Keratinocyte (primary cell): ENCODE results near the gene TXNL4A. TPM values are rescaled to one million over a fixed set of nuclear protein-coding genes. Genes with fewer than 3 reads are reported as not detected.

Source experiments
- DNase-seq: peaks from one replicate; pipeline ENCODE4 v3.0.0-alpha.2; 2011; ENCODE audit warnings: low read depth, missing footprints, low spot score
- FAIRE-seq: peaks from 2 replicates; lab custom pipeline; 2011; peaks lifted over from hg19 to GRCh38; lab: Jason Lieb, UNC
- H2AFZ ChIP-seq: 2 replicates; pipeline ENCODE4 v1.6.0; 2012; ENCODE audit warnings: low read length, control low read depth, inconsistent platforms; ENCODE audit not compliant: control insufficient read depth
- H3K27ac ChIP-seq: 2 replicates; pipeline ENCODE4 v1.5.1; 2011; ENCODE audit warnings: low read length; ENCODE audit not compliant: control insufficient read depth, insufficient read depth
- H3K27me3 ChIP-seq: 3 replicates; pipeline ENCODE4 v1.6.0; 2011; ENCODE audit warnings: low read length; ENCODE audit not compliant: control insufficient read depth, insufficient read depth; ENCODE audit errors: extremely low read depth
- H3K36me3 ChIP-seq, 2 experiments: 2 replicates in 1 of 2; 3 replicates in 1 of 2; pipeline ENCODE4 v1.5.1; 2011; ENCODE audit warnings: low read length in 2 of 2, mild to moderate bottlenecking in 1 of 2; ENCODE audit not compliant: control insufficient read depth in 2 of 2, insufficient read depth in 2 of 2; ENCODE audit errors: extremely low read depth in 1 of 2
- H3K4me1 ChIP-seq: 3 replicates; pipeline ENCODE4 v1.5.1; 2011; ENCODE audit warnings: low read length; ENCODE audit not compliant: control insufficient read depth, insufficient read depth; ENCODE audit errors: extremely low read depth
- H3K4me2 ChIP-seq: 3 replicates; pipeline ENCODE4 v1.6.0; 2011; ENCODE audit warnings: low read depth, low read length; ENCODE audit not compliant: control insufficient read depth, insufficient read depth; ENCODE audit errors: extremely low read depth
- H3K4me3 ChIP-seq, 3 experiments: fragments of 200-600 bp in 1 of 3; sonication (generic) in 1 of 3; 2 replicates in 2 of 3; 3 replicates in 1 of 3; pipeline ENCODE4 v1.5.1; 2011 to 2016; ENCODE audit warnings: low read length in 3 of 3, mild to moderate bottlenecking in 3 of 3, control low read depth in 2 of 3, inconsistent platforms in 1 of 3, low read depth in 1 of 3, mixed read lengths in 1 of 3, mixed run types in 1 of 3, moderate library complexity in 1 of 3; ENCODE audit not compliant: control insufficient read depth in 2 of 3, insufficient read depth in 2 of 3; ENCODE audit errors: extremely low read depth in 1 of 3
- H3K79me2 ChIP-seq: 2 replicates; pipeline ENCODE4 v1.6.0; 2012; ENCODE audit warnings: low read length; ENCODE audit not compliant: control insufficient read depth, insufficient read depth
- H3K9ac ChIP-seq: 3 replicates; pipeline ENCODE4 v1.6.0; 2011; ENCODE audit warnings: low read length; ENCODE audit not compliant: control insufficient read depth, insufficient read depth; ENCODE audit errors: extremely low read depth
- H3K9me1 ChIP-seq: 3 replicates; pipeline ENCODE4 v1.6.0; 2011; ENCODE audit warnings: low read length; ENCODE audit not compliant: control insufficient read depth, insufficient read depth; ENCODE audit errors: extremely low read depth
- H3K9me3 ChIP-seq: 2 replicates; pipeline ENCODE4 v1.5.1; 2012; ENCODE audit warnings: low read depth, low read length; ENCODE audit not compliant: control insufficient read depth
- H4K20me1 ChIP-seq: 3 replicates; pipeline ENCODE4 v1.6.0; 2011; ENCODE audit warnings: low read length; ENCODE audit not compliant: control insufficient read depth, insufficient read depth; ENCODE audit errors: extremely low read depth
- EZH2 ChIP-seq: IDR thresholded peaks from one replicate; pipeline ENCODE4 v1.6.1; 2012; ENCODE audit warnings: inconsistent platforms, mild to moderate bottlenecking, low read length, moderate library complexity
- dilution Hi-C: fragments of 300-500 bp; cut with MboI; formaldehyde crosslinking; loops from one replicate; pipeline ENCODE4 v1.7.0; 2020; ENCODE audit warnings: low sequenced_read_pairs; ENCODE audit not compliant: extremely low pct_ligation_motif_present
- polyA plus RNA-seq, 5 experiments: library from polyadenylated mRNA; depleted of rRNA in 3 of 5; stranded (reverse) in 3 of 5; stranded (forward) in 1 of 5; unstranded in 1 of 5; fragments of >200 nt; gene quantifications; 1 replicate in 1 of 5; 2 replicates in 3 of 5; 3 replicates in 1 of 5; pipeline versions ENCODE4 v1.2.1 to v1.2.3, GENCODE V29; 2011 to 2012; ENCODE audit warnings: missing spikeins in 2 of 5, low read depth in 1 of 5, low replicate concordance in 1 of 5
- TF ChIP-seq, protein P1 (sequence below), 3 experiments: IDR thresholded peaks in 1 of 3; conservative IDR thresholded peaks in 1 of 3; optimal IDR thresholded peaks in 1 of 3; 2 replicates in 2 of 3; 3 replicates in 1 of 3; pipeline versions ENCODE3 to v1.5.1; 2011; ENCODE audit warnings: low read length in 3 of 3, mild to moderate bottlenecking in 3 of 3, moderate library complexity in 2 of 3, control low read depth in 1 of 3, inconsistent platforms in 1 of 3; ENCODE audit not compliant: insufficient read depth in 2 of 3; ENCODE audit errors: extremely low read depth in 1 of 3

The TXNL4A gene
- polyA plus RNA-seq, 1 donor (not counting 4 experiments of a cell fraction or from before 2014, with no cell fraction given) = 142 TPM

DNA sequence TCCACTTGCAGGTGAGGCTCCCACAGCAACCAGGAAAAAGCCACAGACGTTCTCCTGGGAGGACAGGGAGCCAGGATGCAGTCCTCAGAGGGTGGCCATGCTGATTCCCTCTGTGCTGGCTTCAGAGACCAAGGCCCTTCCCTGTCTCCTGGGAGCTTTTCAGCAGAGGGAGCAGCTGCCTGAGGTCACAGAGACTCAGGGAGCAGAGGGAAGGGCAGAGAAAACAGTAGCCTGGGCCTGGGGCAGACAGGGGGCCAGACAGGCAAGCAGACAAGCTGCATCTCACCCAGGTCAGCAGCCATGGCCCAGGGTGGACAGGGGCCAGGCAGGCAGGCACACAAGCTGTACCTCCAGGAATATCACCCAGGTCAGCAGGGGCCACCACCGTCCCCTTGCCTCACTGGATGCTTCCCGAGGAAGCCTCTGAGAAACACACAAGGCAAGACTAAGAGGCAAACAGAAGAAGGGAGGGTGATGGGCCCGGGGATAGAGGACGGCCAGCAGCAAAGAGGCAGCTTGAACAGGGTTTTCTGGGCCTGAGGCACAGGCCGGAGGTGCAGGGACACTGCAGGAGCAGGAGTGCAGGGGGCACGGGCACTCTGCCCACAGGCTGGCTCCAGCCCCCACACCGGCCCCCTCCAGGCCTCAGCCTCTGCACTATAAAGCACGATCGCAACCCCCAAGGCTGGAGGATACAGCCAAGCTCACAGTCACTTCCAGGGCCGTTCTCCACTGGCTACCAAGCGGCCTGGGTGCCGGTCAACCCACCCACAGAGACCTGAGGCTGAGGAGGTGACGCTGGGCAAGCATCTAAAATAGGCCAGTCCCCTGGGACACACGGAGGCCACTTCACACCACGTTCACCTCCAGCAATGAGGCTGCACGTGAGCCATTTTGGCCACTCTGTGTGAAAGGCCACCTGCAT is 43.0 kb downstream of the TXNL4A start:
- Histone ChIP-seq H3K27ac (no peak overlapping the region), H3K9me3 (no peaks in the 10 kb centered on the region), H3K4me1 (peaks cover 18% of the 10 kb centered on the region), H3K4me2 (no peak overlapping the region), H4K20me1 (peaks cover 8% of the 10 kb centered on the region), H3K79me2 (peaks cover 83% of the 10 kb centered on the region), H3K9me1 (peaks cover 4% of the 10 kb centered on the region), H3K27me3 (no peaks in the 10 kb centered on the region), H3K36me3 (peaks cover 30 to 34% of the 10 kb centered on the region in 2 experiments), H3K9ac (no peak overlapping the region), H2AFZ (no peak overlapping the region), H3K4me3 (no peak overlapping the region)
- dilution Hi-C loops = no loop called here
- DNase-seq (no peak), FAIRE-seq (no peak)
- TF ChIP-seq, protein P1, sequence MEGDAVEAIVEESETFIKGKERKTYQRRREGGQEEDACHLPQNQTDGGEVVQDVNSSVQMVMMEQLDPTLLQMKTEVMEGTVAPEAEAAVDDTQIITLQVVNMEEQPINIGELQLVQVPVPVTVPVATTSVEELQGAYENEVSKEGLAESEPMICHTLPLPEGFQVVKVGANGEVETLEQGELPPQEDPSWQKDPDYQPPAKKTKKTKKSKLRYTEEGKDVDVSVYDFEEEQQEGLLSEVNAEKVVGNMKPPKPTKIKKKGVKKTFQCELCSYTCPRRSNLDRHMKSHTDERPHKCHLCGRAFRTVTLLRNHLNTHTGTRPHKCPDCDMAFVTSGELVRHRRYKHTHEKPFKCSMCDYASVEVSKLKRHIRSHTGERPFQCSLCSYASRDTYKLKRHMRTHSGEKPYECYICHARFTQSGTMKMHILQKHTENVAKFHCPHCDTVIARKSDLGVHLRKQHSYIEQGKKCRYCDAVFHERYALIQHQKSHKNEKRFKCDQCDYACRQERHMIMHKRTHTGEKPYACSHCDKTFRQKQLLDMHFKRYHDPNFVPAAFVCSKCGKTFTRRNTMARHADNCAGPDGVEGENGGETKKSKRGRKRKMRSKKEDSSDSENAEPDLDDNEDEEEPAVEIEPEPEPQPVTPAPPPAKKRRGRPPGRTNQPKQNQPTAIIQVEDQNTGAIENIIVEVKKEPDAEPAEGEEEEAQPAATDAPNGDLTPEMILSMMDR (optimal IDR thresholded peaks at IDR 0.05 in 1 of 3, IDR thresholded peaks at IDR 0.05 in 1 of 3, conservative IDR thresholded peaks at IDR 0.05 in 1 of 3; ENCODE audit: extremely low read depth in 1 of 3, insufficient read depth in 2 of 3, low read length in 3 of 3) = no peak
- TF ChIP-seq EZH2 = no peak

DNA sequence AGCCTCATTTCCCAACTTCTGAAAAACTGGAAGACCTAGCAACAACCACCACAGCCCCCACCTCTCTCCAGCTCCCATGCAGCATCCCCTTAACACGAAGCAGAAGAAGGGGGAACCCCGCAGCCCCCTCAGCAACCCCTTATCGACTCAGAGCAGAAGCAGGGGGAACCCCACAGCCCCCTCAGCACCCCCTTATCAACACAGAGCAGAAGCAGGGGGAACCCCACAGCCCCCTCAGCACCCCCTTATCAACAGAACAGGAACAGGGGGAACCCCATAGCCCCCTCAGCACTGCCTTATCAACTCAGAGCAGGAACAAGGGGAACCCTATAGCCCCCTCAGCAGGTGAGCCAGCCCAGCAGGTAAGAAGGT is 43.6 kb downstream of the TXNL4A start:
- Histone ChIP-seq H2AFZ (no peak overlapping the region), H3K4me1 (peaks cover 13% of the 10 kb centered on the region), H3K4me3 (no peak overlapping the region), H3K9me3 (no peaks in the 10 kb centered on the region), H3K4me2 (no peak overlapping the region), H3K9me1 (peaks cover 4% of the 10 kb centered on the region), H3K27ac (no peak overlapping the region), H4K20me1 (peaks cover 8% of the 10 kb centered on the region), H3K9ac (no peak overlapping the region), H3K27me3 (no peaks in the 10 kb centered on the region), H3K79me2 (peaks cover 82% of the 10 kb centered on the region), H3K36me3 (peaks cover 30 to 34% of the 10 kb centered on the region in 2 experiments)
- FAIRE-seq (no peak), DNase-seq (no peak)
- dilution Hi-C loops = no loop called here
- TF ChIP-seq, protein P1 (optimal IDR thresholded peaks at IDR 0.05 in 1 of 3, IDR thresholded peaks at IDR 0.05 in 1 of 3, conservative IDR thresholded peaks at IDR 0.05 in 1 of 3; ENCODE audit: extremely low read depth in 1 of 3, insufficient read depth in 2 of 3, low read length in 3 of 3) = no peak
- no peak for TF ChIP-seq EZH2
